Left lobe of liver (tissue), 1 donor: ENCODE data around the gene BPHL. TPM values are rescaled to one million over a fixed set of nuclear protein-coding genes. Genes with fewer than 3 reads are reported as not detected.

ENCODE experiments used
- total RNA-seq: library from RNA; stranded (reverse); gene quantifications from one replicate; pipeline ENCODE4 v1.2.1, GENCODE V29; 2021
- donor health status: DM: no; HTN: yes; CAD: no.

Gene BPHL
- total RNA-seq, 1 donor from 2014 or later = 119 TPM

Other genes with a start within 250 kb of the BPHL start
- 2.0 TPM for gene SERPINB9, start 215.4 kb upstream of the BPHL start, total RNA-seq
- 31.8 TPM for gene SERPINB6, start 147.1 kb upstream of the BPHL start, total RNA-seq
- gene NQO2, start 118.8 kb upstream of the BPHL start, total RNA-seq = 62.7 TPM
- 12.6 TPM for gene RIPK1, start 50.2 kb upstream of the BPHL start, total RNA-seq
- gene TUBB2A, start 38.8 kb downstream of the BPHL start, total RNA-seq = 64.5 TPM
- 2.1 TPM for gene TUBB2B, start 108.9 kb downstream of the BPHL start, total RNA-seq
- 11.9 TPM for gene PSMG4, start 140.2 kb downstream of the BPHL start, total RNA-seq